ENCODE results near the gene CLCC1. TPM values are rescaled to one million over a fixed set of nuclear protein-coding genes. Genes with fewer than 3 reads are reported as not detected.
"Not testable (repeated sequence)": the region's sequence is repeated elsewhere in the genome, so short reads cannot be mapped to it uniquely, and the experiment has no call there.

The CLCC1 gene
- total RNA-seq, result 48.4 and 51.1 TPM in 2 replicates
- long read RNA-seq, full-length matches to known transcripts, result 60 of 167 reads
- long read RNA-seq, partial matches to known transcripts, result 18 of 167 reads
- long read RNA-seq, other reads (novel, unspliced or antisense), result 89 of 167 reads

- peak; percentile 95 for DNase-seq (ENCODE audit: extremely low spot score, unreplicated experiment)
- TF ChIP-seq CTCF (IDR thresholded peaks at IDR 0.05), result no peak
- peak within 1 kb of the TSS; percentile 85 for H3K4me3 Mint-ChIP-seq (ENCODE audit: unreplicated experiment)
- H3K4me1 Mint-ChIP-seq (ENCODE audit: unreplicated experiment), result peaks cover 23% of the 10 kb centered on the region
- peaks cover 8% of the 10 kb centered on the region for H3K36me3 Mint-ChIP-seq (ENCODE audit: unreplicated experiment)
- H3K27ac Mint-ChIP-seq (ENCODE audit: unreplicated experiment), result peak within 1 kb of the TSS; percentile 93
- H3K9me3 Mint-ChIP-seq (ENCODE audit: unreplicated experiment), result no peaks in the 10 kb centered on the region
- no peaks in the 10 kb centered on the region for H3K27me3 Mint-ChIP-seq (ENCODE audit: unreplicated experiment)
Observed at GRCh38 chr1:108963052-108963686, at the start of gene CLCC1. Gene CLCC1, minus strand, starts transcription at chr1:108963484. Its CDS starts 13,047 bp downstream, at chr1:108950437.

GRCh38 chr1:109011335-109011734 is 48.1 kb upstream of the CLCC1 start:
- Mint-ChIP-seq H3K4me3 (ENCODE audit: unreplicated experiment) (no peak overlapping the region), H3K9me3 (ENCODE audit: unreplicated experiment) (no peaks in the 10 kb centered on the region), H3K4me1 (ENCODE audit: unreplicated experiment) (no peaks in the 10 kb centered on the region), H3K27me3 (ENCODE audit: unreplicated experiment) (no peaks in the 10 kb centered on the region), H3K36me3 (ENCODE audit: unreplicated experiment) (peaks cover 25% of the 10 kb centered on the region), H3K27ac (ENCODE audit: unreplicated experiment) (no peak overlapping the region)
- no peak for TF ChIP-seq CTCF (IDR thresholded peaks at IDR 0.05)
- no peak for DNase-seq (ENCODE audit: extremely low spot score, unreplicated experiment)

GRCh38 chr1:108996622-108997021 is 33.3 kb upstream of the CLCC1 start:
- not testable (repeated sequence) for DNase-seq (ENCODE audit: extremely low spot score, unreplicated experiment); H3K4me3 Mint-ChIP-seq (ENCODE audit: unreplicated experiment); H3K4me1 Mint-ChIP-seq (ENCODE audit: unreplicated experiment); H3K27ac Mint-ChIP-seq (ENCODE audit: unreplicated experiment); H3K27me3 Mint-ChIP-seq (ENCODE audit: unreplicated experiment)
- peaks cover 13% of the 10 kb centered on the region for H3K9me3 Mint-ChIP-seq (ENCODE audit: unreplicated experiment)
- peaks cover 57% of the 10 kb centered on the region for H3K36me3 Mint-ChIP-seq (ENCODE audit: unreplicated experiment)

GRCh38 chr1:108983114-108983513 is 19.8 kb upstream of the CLCC1 start:
- DNase-seq (ENCODE audit: extremely low spot score, unreplicated experiment), result no peak
- Mint-ChIP-seq H3K27ac (ENCODE audit: unreplicated experiment) (no peak overlapping the region), H3K9me3 (ENCODE audit: unreplicated experiment) (no peaks in the 10 kb centered on the region), H3K4me3 (ENCODE audit: unreplicated experiment) (no peak overlapping the region), H3K27me3 (ENCODE audit: unreplicated experiment) (no peaks in the 10 kb centered on the region), H3K4me1 (ENCODE audit: unreplicated experiment) (no peaks in the 10 kb centered on the region), H3K36me3 (ENCODE audit: unreplicated experiment) (peaks cover 34% of the 10 kb centered on the region)
- no peak for TF ChIP-seq CTCF (IDR thresholded peaks at IDR 0.05)

GRCh38 chr1:108976658-108977057 is 13.4 kb upstream of the CLCC1 start:
- Mint-ChIP-seq H3K27ac (ENCODE audit: unreplicated experiment) (no peak overlapping the region), H3K27me3 (ENCODE audit: unreplicated experiment) (no peaks in the 10 kb centered on the region), H3K4me3 (ENCODE audit: unreplicated experiment) (no peak overlapping the region), H3K4me1 (ENCODE audit: unreplicated experiment) (no peaks in the 10 kb centered on the region), H3K36me3 (ENCODE audit: unreplicated experiment) (peaks cover 41% of the 10 kb centered on the region), H3K9me3 (ENCODE audit: unreplicated experiment) (no peaks in the 10 kb centered on the region)
- TF ChIP-seq CTCF (IDR thresholded peaks at IDR 0.05), result no peak
- DNase-seq (ENCODE audit: extremely low spot score, unreplicated experiment), result no peak
